ENCODE results near the gene USP11.
"Not testable (repeated sequence)": the region's sequence is repeated elsewhere in the genome, so short reads cannot be mapped to it uniquely, and the experiment has no call there.

Gene USP11

DNA sequence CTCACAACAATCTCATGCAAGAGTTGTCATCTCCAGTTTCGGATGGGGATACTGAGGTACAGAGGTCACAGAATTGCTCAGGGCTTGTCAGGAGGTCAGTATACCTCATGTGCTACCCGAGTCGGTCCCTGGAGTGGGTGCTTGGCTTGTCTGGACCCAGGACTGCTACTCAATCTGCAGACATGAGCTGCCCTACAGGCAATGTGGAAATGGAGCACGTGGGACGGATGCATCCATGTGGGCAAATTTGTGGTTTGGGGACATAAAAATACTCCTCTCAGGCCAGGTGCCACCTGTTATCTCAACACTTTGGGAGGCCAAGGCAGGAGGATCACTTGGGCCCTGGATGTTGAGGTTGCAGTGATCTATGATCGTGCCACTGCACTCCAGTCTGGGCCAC lies 15.8 kb downstream of the USP11 start:
- no peak for DNase-seq

GRCh38 chrX:47250017-47250347 lies 17.2 kb downstream of the USP11 start:
- DNase-seq, result no peak

DNA sequence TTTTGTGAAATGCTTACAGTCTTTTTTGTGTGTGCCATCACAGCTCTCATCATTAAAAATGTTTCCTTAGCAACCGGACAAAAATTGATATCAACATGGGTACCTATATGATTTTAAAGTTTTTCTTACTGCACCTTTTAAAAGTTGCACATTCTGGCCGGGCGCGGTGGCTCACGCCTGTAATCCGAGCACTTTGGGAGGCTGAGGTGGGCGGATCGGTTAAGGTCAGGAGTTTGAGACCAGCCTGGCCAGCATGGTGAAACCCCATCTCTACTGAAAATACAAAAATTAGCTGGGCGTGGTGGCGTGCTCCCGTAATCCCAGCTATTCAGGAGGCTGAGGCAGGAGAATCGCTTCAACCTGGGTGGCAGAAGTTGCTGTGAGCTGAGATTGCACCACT lies 24.8 kb downstream of the USP11 start:
- DNase-seq, result not testable (repeated sequence)

DNA sequence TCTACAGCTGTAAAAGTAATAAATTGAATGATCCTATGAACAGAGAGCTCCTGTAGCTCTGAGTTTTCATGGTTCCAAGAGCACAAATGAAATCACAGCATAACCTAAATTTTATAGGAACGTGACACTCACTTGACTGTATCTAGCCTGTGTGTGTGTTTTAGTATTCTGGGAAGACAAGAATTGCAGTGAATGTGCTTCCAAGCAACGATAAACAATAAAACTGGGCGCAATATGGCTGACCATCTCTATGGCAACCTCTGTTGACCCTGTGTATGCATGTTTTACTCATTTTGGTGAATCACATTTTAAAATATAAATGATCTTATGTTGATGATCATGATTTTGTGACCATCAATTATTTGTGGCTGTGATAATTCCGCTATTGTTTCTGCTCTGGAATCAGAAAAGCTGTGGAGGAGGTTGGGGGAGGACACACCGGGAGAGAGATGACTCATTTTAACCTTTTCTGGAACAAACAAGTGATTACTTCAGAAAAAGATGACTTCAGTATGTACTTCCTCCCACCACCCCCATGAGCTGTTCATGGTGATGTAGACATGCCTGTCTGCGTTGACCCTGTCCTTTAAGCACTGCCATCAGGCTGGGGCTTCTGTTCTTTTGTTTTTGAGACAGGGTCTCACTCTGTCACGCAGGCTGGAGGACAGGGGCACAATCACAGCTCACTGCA lies 31.8 kb downstream of the USP11 start:
- no peak for DNase-seq

GRCh38 chrX:47266643-47267042 lies 33.8 kb downstream of the USP11 start:
- DNase-seq, result no peak

GRCh38 chrX:47272013-47272408 lies 39.2 kb downstream of the USP11 start:
- no peak for DNase-seq

- DNase-seq, result no peak
Measured at GRCh38 chrX:47273011-47273730, 40.4 kb downstream of the USP11 start.

- DNase-seq, result no peak
Measured at GRCh38 chrX:47278691-47279090, 45.9 kb downstream of the USP11 start.

DNA sequence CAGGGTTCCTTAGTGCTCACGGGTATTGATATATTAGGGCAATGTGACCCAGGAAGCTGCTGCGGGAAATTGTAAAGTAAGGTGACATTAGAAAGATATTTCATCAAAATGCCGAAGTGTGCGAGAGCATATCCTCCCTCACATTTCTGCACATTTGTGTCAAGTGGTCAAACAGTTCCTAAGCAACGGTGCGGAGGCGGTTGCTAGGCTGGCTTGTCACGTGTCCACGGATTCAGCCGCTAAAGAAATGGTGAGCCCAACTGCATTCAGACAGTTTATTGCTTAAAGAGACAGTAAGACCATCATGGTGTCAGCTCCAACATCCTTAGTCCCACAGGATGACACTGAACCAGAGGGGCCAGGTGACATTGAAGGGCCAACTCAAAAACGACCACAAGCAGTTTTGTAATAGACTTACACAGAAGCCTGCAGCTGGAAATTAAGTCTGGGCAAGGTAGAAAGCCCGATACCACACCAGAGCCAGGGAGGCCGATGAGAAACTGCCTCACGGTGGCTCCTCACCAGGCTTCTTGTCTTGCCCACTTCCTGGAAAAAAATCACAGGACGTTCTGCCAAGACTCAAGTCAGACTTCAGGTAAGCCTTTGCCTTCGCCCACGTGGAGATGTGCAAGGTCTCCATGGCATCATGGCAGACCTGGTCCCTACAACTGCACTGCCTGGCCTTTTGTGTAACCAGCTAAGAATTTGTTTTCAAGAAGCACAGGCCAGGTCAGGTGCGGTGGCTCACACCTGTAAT lies 50.4 kb downstream of the USP11 start:
- DNase-seq, result peak; percentile 84

GRCh38 chrX:47284616-47285015 lies 51.8 kb downstream of the USP11 start:
- not testable (repeated sequence) for DNase-seq

DNA sequence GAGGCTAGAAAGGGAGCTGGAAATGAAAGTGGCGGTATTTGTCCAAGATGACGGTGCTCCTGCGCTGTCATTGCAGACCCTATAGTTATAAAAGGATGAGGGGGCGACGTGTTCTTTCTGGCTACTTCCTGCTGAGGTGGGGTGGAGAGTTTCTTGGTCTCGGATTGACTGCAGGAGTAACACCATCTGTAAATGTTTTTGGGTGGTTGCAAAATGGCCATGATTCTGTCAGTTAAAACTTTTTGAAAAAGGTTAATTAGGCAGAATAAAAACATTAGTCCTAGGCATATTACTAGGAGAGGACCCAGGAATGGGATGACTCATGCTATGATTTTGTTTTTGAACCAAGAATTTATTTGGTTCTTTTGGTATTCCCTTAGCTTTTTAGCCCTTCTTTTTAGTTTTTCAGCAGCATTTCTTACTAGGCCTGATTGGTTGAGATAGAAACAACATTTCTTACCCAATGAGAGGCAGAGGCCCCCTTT lies 53.1 kb downstream of the USP11 start:
- no peak for DNase-seq

DNA sequence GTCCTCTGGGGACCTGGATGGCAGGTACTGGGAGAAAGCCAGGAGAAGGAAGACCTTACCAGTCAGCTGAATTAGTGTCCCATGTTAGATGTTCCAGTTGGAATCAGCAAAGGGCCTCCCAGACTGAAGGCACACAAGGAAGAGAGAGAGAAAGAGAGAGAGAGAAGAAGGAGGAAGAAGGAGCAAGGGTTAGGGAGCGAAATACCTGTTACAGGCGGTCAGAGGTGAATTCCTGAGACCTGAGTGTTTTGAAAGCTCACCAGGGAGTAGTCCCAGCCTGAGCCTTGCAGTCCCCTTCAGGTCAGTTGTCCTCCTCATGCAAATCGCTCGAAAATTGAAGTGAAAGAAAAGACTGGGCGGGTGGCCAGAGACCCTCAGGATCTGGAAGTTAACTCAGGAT lies 60.3 kb downstream of the USP11 start:
- no peak for DNase-seq

DNA sequence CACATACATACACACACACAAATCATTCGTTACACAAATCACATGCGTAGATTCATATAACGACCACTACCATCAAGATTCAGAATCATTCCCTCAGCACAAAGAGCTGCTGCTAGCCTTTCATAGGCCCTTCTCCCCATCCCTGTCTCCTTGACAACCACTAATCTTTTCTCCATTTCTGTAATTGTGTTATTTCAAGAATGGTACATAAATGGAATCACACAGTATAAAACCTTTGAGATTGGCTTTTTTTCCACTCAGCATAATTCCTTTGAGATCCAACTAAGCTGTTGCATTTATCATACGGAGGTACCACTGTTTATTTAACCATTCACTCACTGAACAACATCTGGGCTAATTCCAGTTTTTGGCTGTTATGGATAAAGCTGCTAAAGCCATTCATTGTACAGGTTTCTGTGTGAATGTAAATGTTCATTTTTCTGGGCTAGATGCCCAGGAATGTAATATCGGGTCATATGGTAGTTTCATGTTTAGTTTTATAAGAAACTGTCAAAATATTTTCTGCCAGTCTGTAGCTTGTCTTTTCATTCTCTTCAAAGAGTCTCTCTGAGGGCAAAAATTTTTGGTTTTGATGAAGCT lies 64.1 kb downstream of the USP11 start:
- peak; percentile 47 for DNase-seq

DNA sequence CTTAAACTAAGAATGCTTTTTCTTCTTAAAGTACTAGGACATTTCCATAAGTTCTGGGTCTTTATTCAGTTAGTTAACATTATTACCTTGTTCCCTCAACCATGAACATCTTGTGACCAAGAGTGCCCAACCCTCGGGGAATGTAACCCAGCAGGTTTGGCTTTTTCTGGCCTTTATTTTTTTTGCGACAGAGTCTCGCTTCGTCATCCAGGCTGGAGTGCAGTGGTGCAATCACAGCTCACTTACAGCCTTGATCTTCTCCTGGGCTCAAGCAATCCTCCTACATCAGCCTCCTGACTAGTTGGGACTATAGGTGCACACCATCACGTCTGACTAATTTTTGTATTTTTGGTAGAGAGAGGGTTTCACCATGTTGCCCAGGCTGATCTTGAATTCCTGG lies 65.1 kb downstream of the USP11 start:
- DNase-seq, result no peak

Measured in NCI-H2227 treated with DMSO at 0.1 percent for 48 hours (cell line).